ENCODE results near the gene EFHC2.
"Not testable (repeated sequence)": the region's sequence is repeated elsewhere in the genome, so short reads cannot be mapped to it uniquely, and the experiment has no call there.

- TF ChIP-seq CTCF (IDR thresholded peaks at IDR 0.05; ENCODE audit: insufficient read depth, low read depth, low read length); EZH2 (IDR thresholded peaks at IDR 0.05; ENCODE audit: insufficient read depth, low read length): not testable (repeated sequence)
Measured at GRCh38 chrX:44255742-44256141, 87.7 kb downstream of the EFHC2 start.

All from astrocyte (in vitro differentiated cells and primary cell).